ENCODE results near the gene ANKRD31. TPM values are rescaled to one million over a fixed set of nuclear protein-coding genes. Genes with fewer than 3 reads are reported as not detected.

ANKRD31 gene
- total and polyA plus RNA-seq, 12 donors, result under 0.01 to 0.18 (median 0.11) TPM; not detected in 3

- H3K27me3 ChIP-seq, result no peaks in the 10 kb centered on the region
- no peak for DNase-seq
- 64% methylated on average over 2 of the region's 2 CpGs for WGBS, 2 donors
- no peaks in the 10 kb centered on the region for H3K9me3 ChIP-seq
- H3K4me1 ChIP-seq, result no peaks in the 10 kb centered on the region
- H3K27ac ChIP-seq, result no peak overlapping the region
- intact Hi-C loops (cut with DNase I), result no loop called here
- ATAC-seq, result no peak
- H3K36me3 ChIP-seq, result no peaks in the 10 kb centered on the region
- H3K4me3 ChIP-seq, result no peak overlapping the region
- no peak for TF ChIP-seq CTCF (IDR thresholded peaks at IDR 0.05)
These were observed 37.6 kb downstream of the ANKRD31 start for GRCh38 chr5:75199071-75199470.

GRCh38 chr5:75197745-75198144, 38.9 kb downstream of the ANKRD31 start:
- Histone ChIP-seq H3K27me3 (no peaks in the 10 kb centered on the region), H3K27ac (no peak overlapping the region), H3K4me3 (no peak overlapping the region), H3K4me1 (no peaks in the 10 kb centered on the region), H3K36me3 (no peaks in the 10 kb centered on the region), H3K9me3 (no peaks in the 10 kb centered on the region)
- no peak for ATAC-seq
- TF ChIP-seq CTCF (IDR thresholded peaks at IDR 0.05), result no peak
- WGBS, 2 donors, result 90 to 91% methylated on average over 5 of the region's 5 CpGs
- no peak for DNase-seq
- intact Hi-C loops (cut with DNase I), result no loop called here

DNA sequence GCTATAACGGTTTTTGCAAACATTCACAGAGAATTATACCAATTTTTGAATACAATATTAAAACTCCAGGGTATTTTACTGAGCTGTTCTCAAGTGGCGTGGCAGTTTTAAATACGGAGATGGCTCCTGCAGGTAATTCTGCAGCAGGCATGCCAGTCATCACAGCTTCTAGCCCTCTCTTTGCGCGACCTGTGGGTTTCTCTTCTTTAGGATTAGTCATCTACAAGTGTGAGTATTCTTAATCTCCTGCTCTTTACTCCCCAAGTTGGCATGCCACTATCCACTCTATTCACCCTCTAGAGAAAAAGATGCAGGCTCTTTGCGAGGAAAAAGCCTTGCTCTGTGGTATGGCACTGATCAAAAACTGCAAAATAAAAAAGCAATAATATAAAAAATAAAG, 43.9 kb downstream of the ANKRD31 start:
- no peak overlapping the region for H3K4me3 ChIP-seq
- H3K4me1 ChIP-seq, result no peaks in the 10 kb centered on the region
- no peaks in the 10 kb centered on the region for H3K9me3 ChIP-seq
- intact Hi-C loops (cut with DNase I), result loop anchor here in 1 of 10 donors (2.0 kb wide), 1 partner anchor 70 kb away; no protein-coding TSS in a partner anchor
- no peaks in the 10 kb centered on the region for H3K36me3 ChIP-seq
- ATAC-seq (no peak), DNase-seq (no peak)
- WGBS, 2 donors, result 69 to 76% methylated on average over 6 of the region's 6 CpGs
- H3K27ac ChIP-seq, result no peak overlapping the region
- no peak for TF ChIP-seq CTCF (IDR thresholded peaks at IDR 0.05)
- H3K27me3 ChIP-seq, result no peaks in the 10 kb centered on the region

- Histone ChIP-seq H3K9me3 (no peaks in the 10 kb centered on the region), H3K27ac (no peak overlapping the region), H3K4me3 (no peak overlapping the region), H3K27me3 (no peaks in the 10 kb centered on the region), H3K36me3 (no peaks in the 10 kb centered on the region), H3K4me1 (no peaks in the 10 kb centered on the region)
- no peak for DNase-seq
- intact Hi-C loops (cut with DNase I), result loop anchor here in 1 of 10 donors (2.0 kb wide), 1 partner anchor 69 kb away; no protein-coding TSS in a partner anchor
- no peak for ATAC-seq
- TF ChIP-seq CTCF (IDR thresholded peaks at IDR 0.05), result no peak
These were observed 44.4 kb downstream of the ANKRD31 start for GRCh38 chr5:75192264-75192663.

Data from heart right ventricle (tissue), 16 donors.